Activated T-helper 2 cell treated with anti-CD3 and anti-CD28 coated beads, Interferon-gamma antibody, Interleukin-2, Interleukin-4, amounts not matched to agents 10 μg/mL and 5 μg/mL and 100 μg/mL, durations not matched to agents 14 hours and 24 hours and 36 hours (primary cell): Measurements from ENCODE around the gene TMCO4. TPM values are rescaled to one million over a fixed set of nuclear protein-coding genes. Genes with fewer than 3 reads are reported as not detected.
"Not testable (repeated sequence)": the region's sequence is repeated elsewhere in the genome, so short reads cannot be mapped to it uniquely, and the experiment has no call there.

Experiments used
- DNase-seq: peaks from one replicate; pipeline ENCODE4 v3.0.0; 2021; ENCODE audit warnings: low spot score
- H3K27ac Mint-ChIP-seq: one replicate; pipeline ENCODE4 v1.8.0; 2021; ENCODE audit warnings: mixed read lengths
- H3K27me3 Mint-ChIP-seq: one replicate; pipeline ENCODE4 v1.8.0; 2021; ENCODE audit warnings: low read depth, mixed read lengths
- H3K36me3 Mint-ChIP-seq: one replicate; pipeline ENCODE4 v1.8.0; 2021; ENCODE audit warnings: low read depth, mixed read lengths
- H3K4me1 Mint-ChIP-seq: one replicate; pipeline ENCODE4 v1.8.0; 2021; ENCODE audit warnings: low read depth, mixed read lengths
- H3K4me3 Mint-ChIP-seq: one replicate; pipeline ENCODE4 v1.8.0; 2021; ENCODE audit warnings: low read depth, mild to moderate bottlenecking, moderate library complexity, mixed read lengths
- H3K9me3 Mint-ChIP-seq: one replicate; pipeline ENCODE4 v1.8.0; 2021; ENCODE audit warnings: mixed read lengths
- intact Hi-C: fragments of 100-400 bp; cut with micrococcal nuclease; formaldehyde crosslinking; loops from one replicate; pipeline ENCODE4 v1.15.1; 2023
- total RNA-seq: library from RNA; stranded (reverse); gene quantifications from 2 replicates; pipeline ENCODE4 v1.2.3, GENCODE V29; 2022

TMCO4 gene
- total RNA-seq, 1 donor from 2014 or later = 12.9 TPM

DNA sequence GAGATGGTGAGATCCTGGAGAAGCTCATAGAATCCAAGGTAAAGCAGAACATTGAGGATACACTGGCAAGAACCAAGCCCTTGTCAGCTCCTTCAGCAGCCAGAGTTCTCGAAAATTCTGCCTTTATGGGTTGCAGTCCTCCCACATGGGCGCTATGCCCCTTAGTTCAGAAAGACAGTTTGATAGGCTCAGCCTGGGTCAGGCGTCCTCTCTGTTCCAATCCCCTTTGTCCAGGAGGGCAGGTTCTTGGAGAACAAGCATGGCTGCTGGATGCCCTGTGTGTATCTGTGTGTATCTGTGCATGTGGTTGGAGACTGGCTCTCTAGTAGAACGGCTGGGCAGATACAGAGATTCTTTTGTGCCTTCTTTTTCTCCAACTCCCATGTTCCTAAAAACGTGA lies 163.7 kb downstream of the TMCO4 start:
- no peaks in the 10 kb centered on the region for H3K27me3 Mint-ChIP-seq
- no peak overlapping the region for H3K4me3 Mint-ChIP-seq
- H3K4me1 Mint-ChIP-seq = peaks cover 1% of the 10 kb centered on the region
- no peaks in the 10 kb centered on the region for H3K36me3 Mint-ChIP-seq
- H3K9me3 Mint-ChIP-seq = no peaks in the 10 kb centered on the region
- no peak for DNase-seq
- H3K27ac Mint-ChIP-seq = no peak overlapping the region
- intact Hi-C loops = no loop called here

DNA sequence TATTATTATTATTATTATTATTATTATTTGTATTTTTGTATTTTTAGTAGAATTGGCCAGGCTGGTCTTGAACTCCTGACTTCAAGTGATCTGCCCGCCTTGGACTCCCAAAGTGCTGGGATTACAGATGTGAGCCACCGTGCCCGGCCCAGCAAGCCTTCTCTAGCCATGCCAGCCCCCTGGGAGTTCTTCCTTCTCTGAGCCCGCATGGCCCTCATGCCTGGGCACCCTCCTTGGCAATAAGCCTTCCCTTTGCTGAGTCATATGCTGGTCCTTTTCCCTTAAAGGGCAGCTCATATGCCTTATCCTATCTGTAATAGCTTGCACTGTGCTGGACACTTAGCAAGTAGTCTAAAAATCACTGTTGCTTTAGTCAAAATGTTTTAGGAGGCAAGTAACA lies 164.1 kb downstream of the TMCO4 start:
- Mint-ChIP-seq H3K36me3 (no peaks in the 10 kb centered on the region), H3K27me3 (no peaks in the 10 kb centered on the region), H3K4me1 (peaks cover 1% of the 10 kb centered on the region), H3K27ac (no peak overlapping the region), H3K4me3 (no peak overlapping the region), H3K9me3 (no peaks in the 10 kb centered on the region)
- intact Hi-C loops = no loop called here
- DNase-seq = no peak

DNA sequence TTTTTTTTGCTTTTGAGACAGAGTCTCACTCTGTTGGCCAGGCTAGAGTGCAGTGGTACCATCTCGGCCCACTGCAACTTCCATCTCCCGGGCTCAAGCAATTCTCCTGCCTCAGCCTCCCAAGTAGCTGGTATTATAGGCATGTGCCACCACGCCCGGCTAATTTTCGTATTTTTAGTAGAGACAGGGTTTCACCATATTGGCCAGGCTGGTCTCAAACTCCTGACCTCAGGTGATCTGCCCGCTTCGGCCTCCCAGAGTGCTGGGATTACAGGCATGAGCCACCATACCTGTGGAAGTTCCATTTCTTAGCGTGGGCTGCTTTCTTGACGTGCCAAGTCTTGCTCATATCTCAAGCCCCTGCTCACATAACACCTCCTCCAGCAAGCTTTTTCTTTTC lies 164.7 kb downstream of the TMCO4 start:
- H3K27me3 Mint-ChIP-seq, DNase-seq, H3K36me3 Mint-ChIP-seq, H3K27ac Mint-ChIP-seq, H3K9me3 Mint-ChIP-seq, intact Hi-C loops, H3K4me1 Mint-ChIP-seq, H3K4me3 Mint-ChIP-seq: not testable (repeated sequence)

DNA sequence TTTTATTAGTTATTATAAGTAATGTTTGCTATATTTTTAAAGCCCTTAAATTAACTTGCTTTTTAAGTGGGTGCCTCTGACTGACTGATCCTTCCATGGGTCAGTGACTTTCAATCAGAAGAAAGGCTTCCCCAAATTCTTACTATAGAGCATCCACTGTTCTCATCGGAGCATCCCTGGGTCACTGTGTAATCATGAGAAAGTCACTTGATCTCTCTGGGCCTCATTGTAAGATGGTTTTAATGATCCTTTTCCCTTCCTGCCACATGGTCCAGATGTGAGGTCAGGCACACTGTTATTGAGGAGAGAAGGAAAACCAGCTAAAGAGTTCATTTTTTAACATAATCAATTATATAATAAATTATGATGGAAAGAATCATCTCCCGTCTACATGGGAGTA lies 166.6 kb downstream of the TMCO4 start:
- intact Hi-C loops = no loop called here
- no peak overlapping the region for H3K4me3 Mint-ChIP-seq
- H3K27ac Mint-ChIP-seq = no peak overlapping the region
- no peaks in the 10 kb centered on the region for H3K27me3 Mint-ChIP-seq
- peaks cover 6% of the 10 kb centered on the region for H3K36me3 Mint-ChIP-seq
- H3K4me1 Mint-ChIP-seq = no peaks in the 10 kb centered on the region
- DNase-seq = no peak
- H3K9me3 Mint-ChIP-seq = no peaks in the 10 kb centered on the region

Other genes with a start within 250 kb of the TMCO4 start
- gene NBL1, start 155.6 kb downstream of the TMCO4 start, total RNA-seq = 51.6 and 55.7 TPM in 2 replicates
- gene HTR6, start 135.0 kb downstream of the TMCO4 start, total RNA-seq = not detected in 2 replicates
- gene RNF186, start 15.4 kb upstream of the TMCO4 start, total RNA-seq = not detected in 2 replicates
- gene OTUD3, start 82.5 kb upstream of the TMCO4 start, total RNA-seq = 10.0 and 12.6 TPM in 2 replicates
- not detected in 2 replicates for gene PLA2G2E, start 123.7 kb upstream of the TMCO4 start, total RNA-seq
- gene PLA2G2A, start 179.7 kb upstream of the TMCO4 start, total RNA-seq = not detected in 2 replicates